ENCODE data around the gene KPNB1.
A peak's percentile ranks its signal among the peaks of the same experiment; 100 is the strongest.
"Not testable (repeated sequence)": the region's sequence is repeated elsewhere in the genome, so short reads cannot be mapped to it uniquely, and the experiment has no call there.

Gene KPNB1

GRCh38 chr17:47682727-47683126 is 33.0 kb downstream of the KPNB1 start:
- DNase-seq = not testable (repeated sequence)

- DNase-seq = no peak
Measured at GRCh38 chr17:47684025-47684424, 34.3 kb downstream of the KPNB1 start.

GRCh38 chr17:47684535-47685193 is 34.9 kb downstream of the KPNB1 start:
- no peak for DNase-seq

- DNase-seq = no peak
Measured at GRCh38 chr17:47685556-47686275, 36.0 kb downstream of the KPNB1 start.

- no peak for DNase-seq
Measured at GRCh38 chr17:47686276-47686635, 36.5 kb downstream of the KPNB1 start.

- DNase-seq = no peak
Measured at GRCh38 chr17:47686664-47687327, 37.1 kb downstream of the KPNB1 start.

GRCh38 chr17:47687328-47687690 is 37.6 kb downstream of the KPNB1 start:
- DNase-seq = no peak

GRCh38 chr17:47687748-47688147 is 38.0 kb downstream of the KPNB1 start:
- no peak for DNase-seq

GRCh38 chr17:47690121-47690520 is 40.4 kb downstream of the KPNB1 start:
- no peak for DNase-seq

- DNase-seq = no peak
Measured at GRCh38 chr17:47692137-47692894, 42.6 kb downstream of the KPNB1 start.

GRCh38 chr17:47692895-47693730 is 43.4 kb downstream of the KPNB1 start:
- no peak for DNase-seq

- peak; percentile 93 for DNase-seq
Measured at GRCh38 chr17:47693731-47694580, 44.2 kb downstream of the KPNB1 start, which contains the start of gene TBKBP1. TSS of gene TBKBP1 (plus strand) at chr17:47694161. CDS start at chr17:47696113, 1,952 bp downstream.

GRCh38 chr17:47694581-47695428 is 45.1 kb downstream of the KPNB1 start:
- DNase-seq = no peak

GRCh38 chr17:47695429-47696376 is 46.0 kb downstream of the KPNB1 start:
- DNase-seq = peak; percentile 76

GRCh38 chr17:47696717-47697642 is 47.3 kb downstream of the KPNB1 start:
- DNase-seq = no peak

GRCh38 chr17:47697906-47698711 is 48.4 kb downstream of the KPNB1 start:
- DNase-seq = no peak
